ENCODE data around the gene PLPP3.

- TF ChIP-seq EZH2 (IDR thresholded peaks at IDR 0.05; ENCODE audit: low read length, missing control alignments) (no peak), CTCF (conservative IDR thresholded peaks at IDR 0.05 in 1 of 2, IDR thresholded peaks at IDR 0.05 in 1 of 2; ENCODE audit: low read depth in 1 of 2, low read length in 2 of 2) (no peak)
Observed at GRCh38 chr1:56591909-56592308, 12.5 kb upstream of the PLPP3 start.

Measured in fibroblast of lung (primary cell).